ENCODE data around the gene RBP5.

DNA sequence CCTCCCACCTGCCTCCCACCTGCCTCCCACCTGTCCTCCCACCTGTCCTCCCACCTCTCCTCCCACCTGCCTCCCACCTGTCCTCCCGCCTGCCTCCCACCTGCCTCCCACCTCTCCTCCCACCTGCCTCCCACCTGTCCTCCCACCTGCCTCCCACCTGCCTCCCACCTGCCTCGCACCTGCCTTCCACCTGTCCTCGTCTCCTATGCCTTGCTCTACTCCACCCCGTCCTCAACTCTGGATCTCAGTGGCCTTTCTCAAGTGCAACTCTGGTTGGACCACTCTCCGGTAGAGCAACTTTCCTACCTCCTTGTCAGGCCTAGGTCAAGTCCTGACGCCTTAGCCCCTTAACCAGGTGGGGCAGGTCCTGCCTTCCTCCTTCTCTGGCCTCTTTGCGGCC, 31.5 kb upstream of the RBP5 start:
- TF ChIP-seq, protein P1, sequence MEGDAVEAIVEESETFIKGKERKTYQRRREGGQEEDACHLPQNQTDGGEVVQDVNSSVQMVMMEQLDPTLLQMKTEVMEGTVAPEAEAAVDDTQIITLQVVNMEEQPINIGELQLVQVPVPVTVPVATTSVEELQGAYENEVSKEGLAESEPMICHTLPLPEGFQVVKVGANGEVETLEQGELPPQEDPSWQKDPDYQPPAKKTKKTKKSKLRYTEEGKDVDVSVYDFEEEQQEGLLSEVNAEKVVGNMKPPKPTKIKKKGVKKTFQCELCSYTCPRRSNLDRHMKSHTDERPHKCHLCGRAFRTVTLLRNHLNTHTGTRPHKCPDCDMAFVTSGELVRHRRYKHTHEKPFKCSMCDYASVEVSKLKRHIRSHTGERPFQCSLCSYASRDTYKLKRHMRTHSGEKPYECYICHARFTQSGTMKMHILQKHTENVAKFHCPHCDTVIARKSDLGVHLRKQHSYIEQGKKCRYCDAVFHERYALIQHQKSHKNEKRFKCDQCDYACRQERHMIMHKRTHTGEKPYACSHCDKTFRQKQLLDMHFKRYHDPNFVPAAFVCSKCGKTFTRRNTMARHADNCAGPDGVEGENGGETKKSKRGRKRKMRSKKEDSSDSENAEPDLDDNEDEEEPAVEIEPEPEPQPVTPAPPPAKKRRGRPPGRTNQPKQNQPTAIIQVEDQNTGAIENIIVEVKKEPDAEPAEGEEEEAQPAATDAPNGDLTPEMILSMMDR (IDR thresholded peaks at IDR 0.05; ENCODE audit: insufficient read depth, low read length) = no peak
- no peak for TF ChIP-seq POLR2AphosphoS5 (IDR thresholded peaks at IDR 0.05; ENCODE audit: low read depth)
- no peak for TF ChIP-seq REST (IDR thresholded peaks at IDR 0.05; ENCODE audit: insufficient replicate concordance, low read depth)
- TF ChIP-seq GABPA (IDR thresholded peaks at IDR 0.05; ENCODE audit: low read depth) = no peak
- TF ChIP-seq SPI1 (IDR thresholded peaks at IDR 0.05; ENCODE audit: borderline replicate concordance, low read depth) = no peak

All from HL-60 (cell line).